ENCODE data around the gene ENHO. TPM values are rescaled to one million over a fixed set of nuclear protein-coding genes. Genes with fewer than 3 reads are reported as not detected.
A peak's percentile ranks its signal among the peaks of the same experiment; 100 is the strongest.

ENHO gene
- total and polyA plus RNA-seq, 9 donors: 0.22 to 0.87 (median 0.33) TPM; not detected in 2

GRCh38 chr9:34503406-34503805 lies 19.4 kb downstream of the ENHO start:
- DNase-seq: no peak
- Histone ChIP-seq H3K36me3 (no peaks in the 10 kb centered on the region), H3K4me3 (no peak overlapping the region), H3K4me1 (ENCODE audit: insufficient read depth) (peaks cover 5% of the 10 kb centered on the region), H3K9me3 (no peaks in the 10 kb centered on the region), H3K27ac (no peak overlapping the region), H3K27me3 (no peaks in the 10 kb centered on the region)
- no peak for TF ChIP-seq POLR2A (IDR thresholded peaks at IDR 0.05)
- TF ChIP-seq EP300 (IDR thresholded peaks at IDR 0.05): no peak
- TF ChIP-seq CTCF (IDR thresholded peaks at IDR 0.05): no peak
- intact Hi-C loops (cut with DNase I): loop anchor here (5.0 to 10.0 kb wide), 4 partner anchors 91 to 879 kb away; no protein-coding TSS in a partner anchor

- no peak overlapping the region for H3K4me3 ChIP-seq
- no peak for DNase-seq
Measured at GRCh38 chr9:34502891-34503290, 19.9 kb downstream of the ENHO start.

GRCh38 chr9:34502471-34502870 lies 20.3 kb downstream of the ENHO start:
- DNase-seq: no peak
- 12 to 38% (median 21%) methylated on average over 10 of the region's 10 CpGs for WGBS, 3 donors
- Histone ChIP-seq H3K27ac (no peak overlapping the region), H3K27me3 (no peaks in the 10 kb centered on the region), H3K9me3 (no peaks in the 10 kb centered on the region), H3K36me3 (no peaks in the 10 kb centered on the region), H3K4me1 (ENCODE audit: insufficient read depth) (peaks cover 5% of the 10 kb centered on the region), H3K4me3 (no peak overlapping the region)
- intact Hi-C loops (cut with DNase I): loop anchor here (5.0 to 10.0 kb wide), 4 partner anchors 90 to 878 kb away; no protein-coding TSS in a partner anchor
- TF ChIP-seq EP300 (IDR thresholded peaks at IDR 0.05) (no peak), CTCF (IDR thresholded peaks at IDR 0.05) (no peak), POLR2A (IDR thresholded peaks at IDR 0.05) (no peak)

More at GRCh38 chr9:34502891-34503290, 19.9 kb downstream of the ENHO start:
- intact Hi-C loops (cut with DNase I): loop anchor here (5.0 to 10.0 kb wide), 4 partner anchors 91 to 878 kb away; no protein-coding TSS in a partner anchor
- WGBS, 3 donors: 54 to 64% (median 63%) methylated on average over 6 of the region's 6 CpGs
- H3K27me3 ChIP-seq: no peaks in the 10 kb centered on the region
- no peaks in the 10 kb centered on the region for H3K36me3 ChIP-seq
- no peaks in the 10 kb centered on the region for H3K9me3 ChIP-seq
- no peak overlapping the region for H3K27ac ChIP-seq
- H3K4me1 ChIP-seq (ENCODE audit: insufficient read depth): peaks cover 5% of the 10 kb centered on the region
- TF ChIP-seq POLR2A (IDR thresholded peaks at IDR 0.05) (no peak), EP300 (IDR thresholded peaks at IDR 0.05) (no peak), CTCF (IDR thresholded peaks at IDR 0.05) (no peak)

GRCh38 chr9:34501889-34502425 lies 20.8 kb downstream of the ENHO start:
- H3K4me1 ChIP-seq (ENCODE audit: insufficient read depth): peaks cover 5% of the 10 kb centered on the region
- DNase-seq: peak; percentile 28 to 67 (median 29)
- H3K4me3 ChIP-seq: no peak overlapping the region
- no peaks in the 10 kb centered on the region for H3K9me3 ChIP-seq
- intact Hi-C loops (cut with DNase I): loop anchor here (2.0 to 10.0 kb wide), 5 partner anchors 90 to 877 kb away; no protein-coding TSS in a partner anchor
- H3K27ac ChIP-seq: no peak overlapping the region
- no peaks in the 10 kb centered on the region for H3K27me3 ChIP-seq
- WGBS, 3 donors: 6 to 12% (median 11%) methylated on average over 5 of the region's 5 CpGs
- no peaks in the 10 kb centered on the region for H3K36me3 ChIP-seq
- no peak for TF ChIP-seq EP300 (IDR thresholded peaks at IDR 0.05)

- Histone ChIP-seq H3K27me3 (no peaks in the 10 kb centered on the region), H3K9me3 (no peaks in the 10 kb centered on the region), H3K36me3 (no peaks in the 10 kb centered on the region), H3K27ac (no peak overlapping the region), H3K4me1 (ENCODE audit: insufficient read depth) (peaks cover 5% of the 10 kb centered on the region), H3K4me3 (no peak overlapping the region)
- TF ChIP-seq EP300 (IDR thresholded peaks at IDR 0.05): no peak
- TF ChIP-seq CTCF (IDR thresholded peaks at IDR 0.05): no peak
- no peak for TF ChIP-seq POLR2A (IDR thresholded peaks at IDR 0.05)
- DNase-seq: no peak
- WGBS, 3 donors: 28 to 56% (median 33%) methylated on average over 2 of the region's 2 CpGs
- intact Hi-C loops (cut with DNase I): loop anchor here (2.0 to 10.0 kb wide), 5 partner anchors 89 to 877 kb away; no protein-coding TSS in a partner anchor
Measured at GRCh38 chr9:34501372-34501771, 21.4 kb downstream of the ENHO start.

All from ovary (tissue), 9 donors.